ENCODE measurements around the gene PORCN. TPM values are rescaled to one million over a fixed set of nuclear protein-coding genes. Genes with fewer than 3 reads are reported as not detected.
"Not testable (repeated sequence)": the region's sequence is repeated elsewhere in the genome, so short reads cannot be mapped to it uniquely, and the experiment has no call there.

The PORCN gene
- total RNA-seq, 2 donors from 2014 or later = 3.6 to 5.3 TPM

DNA sequence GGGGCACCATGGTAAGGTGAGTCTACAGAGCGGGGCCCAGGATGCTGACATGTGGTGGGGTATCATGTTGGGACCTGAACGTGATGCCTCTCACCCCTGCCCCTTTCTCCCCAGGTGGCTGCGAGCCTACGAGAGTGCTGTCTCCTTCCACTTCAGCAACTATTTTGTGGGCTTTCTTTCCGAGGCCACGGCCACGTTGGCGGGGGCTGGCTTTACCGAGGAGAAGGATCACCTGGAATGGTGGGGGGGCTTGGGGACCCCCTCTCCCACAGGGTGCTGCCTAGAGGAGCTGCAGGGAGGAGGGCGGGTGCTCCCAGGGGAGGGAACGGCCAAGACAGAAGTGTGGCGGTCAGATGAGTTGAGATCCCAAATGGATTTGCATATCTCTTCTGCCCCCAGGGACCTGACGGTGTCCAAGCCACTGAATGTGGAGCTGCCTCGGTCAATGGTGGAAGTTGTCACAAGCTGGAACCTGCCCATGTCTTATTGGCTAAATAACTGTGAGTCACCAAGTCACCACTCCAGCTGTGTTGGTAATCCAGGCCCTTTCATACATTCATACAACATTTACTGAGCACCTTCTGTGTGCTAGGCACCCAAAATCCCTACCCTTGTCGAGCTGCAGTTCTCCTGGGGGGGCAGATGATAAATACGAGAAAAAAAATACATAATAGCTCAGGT, 5.5 kb downstream of the PORCN start:
- DNase-seq = no peak

GRCh38 chrX:48514868-48515460, 6.2 kb downstream of the PORCN start:
- no peak for TF ChIP-seq CTCF (IDR thresholded peaks at IDR 0.05)
- H3K4me1 ChIP-seq = no peaks in the 10 kb centered on the region

More for the DNA sequence above, 5.5 kb downstream of the PORCN start:
- Histone ChIP-seq H3K27me3 (no peaks in the 10 kb centered on the region), H3K36me3 (no peaks in the 10 kb centered on the region), H3K9me3 (no peaks in the 10 kb centered on the region), H3K4me1 (no peaks in the 10 kb centered on the region), H3K27ac (no peak overlapping the region), H3K9ac (ENCODE audit: low read depth in 2 of 2, low read length in 2 of 2) (no peak overlapping the region), H3K4me3 (no peak overlapping the region)
- intact Hi-C loops (cut with DNase I) = no loop called here
- no peak for TF ChIP-seq CTCF (IDR thresholded peaks at IDR 0.05)

GRCh38 chrX:48515842-48516241, 7.0 kb downstream of the PORCN start:
- H3K27ac ChIP-seq = no peak overlapping the region
- no peaks in the 10 kb centered on the region for H3K9me3 ChIP-seq
- intact Hi-C loops (cut with DNase I) = no loop called here
- H3K4me1 ChIP-seq = no peaks in the 10 kb centered on the region
- TF ChIP-seq CTCF (IDR thresholded peaks at IDR 0.05) = no peak
- DNase-seq = no peak
- H3K4me3 ChIP-seq = no peak overlapping the region
- no peaks in the 10 kb centered on the region for H3K27me3 ChIP-seq
- no peak overlapping the region for H3K9ac ChIP-seq (ENCODE audit: low read depth in 2 of 2, low read length in 2 of 2)
- H3K36me3 ChIP-seq = no peaks in the 10 kb centered on the region

More at GRCh38 chrX:48514868-48515460, 6.2 kb downstream of the PORCN start:
- Histone ChIP-seq H3K36me3 (no peaks in the 10 kb centered on the region), H3K9me3 (no peaks in the 10 kb centered on the region), H3K27me3 (no peaks in the 10 kb centered on the region), H3K27ac (no peak overlapping the region), H3K9ac (ENCODE audit: low read depth in 2 of 2, low read length in 2 of 2) (no peak overlapping the region), H3K4me3 (no peak overlapping the region)
- DNase-seq = no peak
- intact Hi-C loops (cut with DNase I) = no loop called here

DNA sequence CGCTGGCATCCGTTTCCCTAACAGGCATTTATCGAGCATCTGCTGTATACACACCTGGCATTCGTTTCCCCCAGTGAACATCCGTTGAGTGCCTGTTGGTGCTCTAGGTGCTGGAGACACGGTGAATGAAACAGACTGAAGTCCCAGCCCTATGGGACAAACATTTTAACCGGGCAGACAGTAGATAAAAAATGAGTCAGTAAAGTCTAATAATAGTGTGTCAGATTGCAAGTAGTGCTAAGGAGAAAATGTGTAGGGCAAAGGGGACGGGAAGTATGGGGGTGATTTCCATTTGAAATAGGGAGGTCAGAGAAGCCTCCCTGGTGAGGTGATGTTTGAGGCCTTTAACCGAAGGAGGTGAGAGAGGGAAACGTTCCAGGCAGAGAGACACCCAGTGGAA, 7.5 kb downstream of the PORCN start:
- Histone ChIP-seq H3K36me3 (no peaks in the 10 kb centered on the region), H3K27ac (no peak overlapping the region), H3K9me3 (no peaks in the 10 kb centered on the region), H3K9ac (ENCODE audit: low read depth in 2 of 2, low read length in 2 of 2) (no peak overlapping the region), H3K4me1 (no peaks in the 10 kb centered on the region), H3K4me3 (no peak overlapping the region), H3K27me3 (no peaks in the 10 kb centered on the region)
- DNase-seq = no peak
- TF ChIP-seq CTCF (IDR thresholded peaks at IDR 0.05) = no peak
- intact Hi-C loops (cut with DNase I) = no loop called here

GRCh38 chrX:48516987-48517386, 8.2 kb downstream of the PORCN start:
- DNase-seq = no peak
- Histone ChIP-seq H3K9ac (ENCODE audit: low read depth in 2 of 2, low read length in 2 of 2) (no peak overlapping the region), H3K27ac (no peak overlapping the region), H3K36me3 (no peaks in the 10 kb centered on the region), H3K4me1 (no peaks in the 10 kb centered on the region), H3K27me3 (no peaks in the 10 kb centered on the region), H3K9me3 (no peaks in the 10 kb centered on the region), H3K4me3 (no peak overlapping the region)
- TF ChIP-seq CTCF (IDR thresholded peaks at IDR 0.05) = no peak
- intact Hi-C loops (cut with DNase I) = no loop called here

- intact Hi-C loops (cut with DNase I); DNase-seq; H3K9ac ChIP-seq (ENCODE audit: low read depth in 2 of 2, low read length in 2 of 2): not testable (repeated sequence)
Observed at GRCh38 chrX:48519481-48519880, 10.7 kb downstream of the PORCN start.

More at GRCh38 chrX:48519481-48519880, 10.7 kb downstream of the PORCN start:
- not testable (repeated sequence) for H3K27ac ChIP-seq, H3K27me3 ChIP-seq, H3K4me3 ChIP-seq, H3K36me3 ChIP-seq, H3K4me1 ChIP-seq, H3K9me3 ChIP-seq
